HPDE6-E6E7 (cell line): ENCODE measurements around the gene ATG16L1.

ENCODE experiments used
- DNase-seq: peaks from one replicate; pipeline ENCODE4 v3.0.0; 2011; ENCODE audit warnings: missing footprints; ENCODE audit errors: extremely low spot score

Gene ATG16L1

DNA sequence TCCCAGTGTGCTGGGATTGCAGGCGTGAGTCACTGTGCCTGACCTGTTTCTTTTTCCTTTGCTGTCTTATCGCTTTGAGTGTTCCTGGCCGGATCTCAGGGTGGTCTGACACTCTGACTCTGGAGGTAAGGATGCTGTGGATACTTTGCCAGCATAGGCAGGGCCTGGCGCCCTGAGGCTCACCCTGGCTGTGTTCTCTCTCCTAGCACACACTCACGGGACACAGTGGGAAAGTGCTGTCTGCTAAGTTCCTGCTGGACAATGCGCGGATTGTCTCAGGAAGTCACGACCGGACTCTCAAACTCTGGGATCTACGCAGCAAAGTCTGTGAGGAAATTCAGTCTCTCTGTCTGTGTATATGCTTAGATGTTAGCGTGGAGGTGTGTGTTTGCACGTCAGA is 38.2 kb downstream of the ATG16L1 start:
- DNase-seq = no peak

DNA sequence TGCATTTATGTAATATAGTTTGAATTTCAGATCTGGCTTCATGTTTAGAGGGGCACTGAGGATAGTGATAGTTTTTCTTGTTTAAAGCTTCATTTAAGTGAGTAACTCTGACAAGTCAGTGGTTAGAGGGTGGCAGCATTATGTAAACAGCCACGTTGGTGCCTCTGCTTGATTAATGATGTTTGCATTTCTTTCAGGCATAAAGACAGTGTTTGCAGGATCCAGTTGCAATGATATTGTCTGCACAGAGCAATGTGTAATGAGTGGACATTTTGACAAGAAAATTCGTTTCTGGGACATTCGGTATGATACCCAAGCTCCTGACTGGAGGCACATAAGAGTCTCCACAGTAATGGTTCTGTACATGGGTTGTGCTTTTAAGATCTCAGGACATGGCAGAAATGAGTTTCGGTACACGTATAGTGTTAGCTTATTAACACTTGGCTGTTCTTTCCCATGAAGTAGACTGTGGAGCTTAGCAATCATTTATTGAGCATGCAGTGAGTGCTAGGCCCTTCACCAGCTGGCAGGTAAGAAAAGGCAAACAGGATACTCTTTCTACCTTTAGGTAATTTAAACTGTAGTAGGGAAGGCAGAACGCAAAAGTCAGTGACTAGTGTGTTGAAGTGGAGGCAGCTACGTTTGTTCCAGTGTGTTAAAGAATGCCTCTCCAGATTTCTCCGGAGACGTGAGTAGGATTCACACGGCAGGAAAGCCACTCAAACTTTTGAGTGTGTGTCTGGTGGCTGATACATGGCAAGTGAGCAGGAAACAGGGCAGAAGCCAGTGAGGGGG is 38.8 kb downstream of the ATG16L1 start:
- DNase-seq = no peak

DNA sequence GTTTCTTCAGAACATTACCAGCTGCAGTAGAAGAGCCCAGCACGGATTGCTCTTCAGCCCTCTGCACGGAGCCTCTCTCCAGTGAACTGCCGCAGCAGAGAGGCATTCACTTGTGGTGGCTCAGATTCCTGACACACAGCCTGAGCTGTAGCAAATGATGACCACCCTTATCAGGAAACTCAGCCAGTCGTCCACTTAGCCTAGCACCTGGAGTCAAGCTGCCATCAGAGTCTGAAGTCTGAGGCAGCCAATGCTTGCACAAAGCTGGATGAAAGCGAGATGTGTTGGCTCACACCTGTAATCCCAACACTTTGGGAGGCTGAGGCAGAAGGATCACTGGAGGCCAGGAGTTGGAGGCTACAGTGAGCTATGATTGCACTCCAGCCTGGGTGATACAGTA is 44.4 kb downstream of the ATG16L1 start:
- no peak for DNase-seq

DNA sequence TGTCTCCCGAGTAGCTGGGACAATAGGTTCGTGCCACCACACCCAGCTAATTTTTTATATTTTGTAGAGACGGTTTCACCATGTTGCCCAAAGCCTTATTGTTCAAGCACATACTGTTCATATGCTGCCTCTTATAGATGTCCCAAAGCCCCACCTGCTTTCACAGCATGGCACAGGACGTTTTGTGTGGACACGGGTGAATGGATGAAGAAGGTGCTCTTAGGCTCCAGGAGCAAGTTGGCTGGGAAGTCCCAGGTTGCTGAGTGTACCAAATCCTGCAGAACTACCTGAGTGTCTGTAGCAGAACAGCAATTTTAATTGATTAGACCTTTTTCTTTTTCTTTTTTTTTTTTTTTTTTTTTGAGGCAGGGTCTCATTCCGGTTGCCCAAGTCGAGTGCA is 45.6 kb downstream of the ATG16L1 start:
- no peak for DNase-seq

DNA sequence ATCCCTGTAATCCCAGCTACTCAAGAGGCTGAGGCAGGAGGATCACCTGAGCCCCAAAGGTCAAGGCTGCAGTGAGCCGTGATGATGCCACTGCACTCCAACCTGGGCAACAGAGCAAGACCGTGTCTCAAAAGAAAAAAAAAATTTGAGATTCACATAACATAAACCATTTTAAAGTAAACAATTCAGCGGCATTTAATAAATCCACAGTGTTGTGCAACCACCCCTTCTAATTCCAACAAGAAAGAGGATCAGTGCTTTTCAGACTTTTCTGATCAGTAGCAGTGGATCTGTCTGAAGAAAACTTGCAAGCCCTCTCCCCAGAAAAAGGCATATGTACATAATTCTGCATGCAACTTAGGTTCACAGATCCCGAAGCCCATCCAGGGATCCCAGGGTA is 48.9 kb downstream of the ATG16L1 start:
- no peak for DNase-seq

DNA sequence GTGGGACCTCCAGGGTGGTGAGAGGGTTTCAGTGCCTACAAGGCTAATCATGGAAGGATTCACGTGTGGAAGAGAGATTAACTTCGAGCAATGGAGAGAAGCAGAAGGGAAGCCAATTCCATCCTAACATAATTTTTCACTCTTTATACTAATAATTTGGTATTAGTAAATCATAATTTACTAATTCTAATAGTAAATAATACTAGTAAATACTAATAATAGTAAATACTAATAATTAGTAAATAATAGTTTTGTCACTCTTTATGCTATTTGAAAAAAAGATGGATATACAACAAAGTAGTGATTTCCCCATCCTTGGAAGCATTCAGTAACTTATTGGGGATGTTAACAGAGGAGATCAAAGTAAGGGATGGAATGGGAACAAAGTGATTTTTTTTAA is 49.8 kb downstream of the ATG16L1 start:
- DNase-seq = no peak

DNA sequence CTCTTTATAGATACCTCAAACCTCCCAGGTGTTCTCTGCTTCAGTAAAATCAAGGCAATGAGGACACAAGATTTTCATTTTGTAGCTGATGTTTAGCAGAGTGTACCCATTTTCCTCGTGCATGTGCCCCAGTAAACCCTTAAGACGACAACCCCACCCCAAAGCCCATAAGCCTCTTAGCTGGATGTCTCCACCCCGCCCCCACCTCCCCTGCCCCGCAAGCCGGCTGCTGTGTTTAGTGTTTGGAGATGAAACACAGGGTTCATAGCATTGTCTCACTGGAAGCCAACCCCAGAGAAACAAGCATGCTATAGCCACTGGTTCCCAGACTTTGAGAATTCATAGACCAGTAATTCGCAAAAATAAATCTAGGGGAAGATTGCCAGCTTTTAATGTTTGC is 50.3 kb downstream of the ATG16L1 start:
- no peak for DNase-seq

DNA sequence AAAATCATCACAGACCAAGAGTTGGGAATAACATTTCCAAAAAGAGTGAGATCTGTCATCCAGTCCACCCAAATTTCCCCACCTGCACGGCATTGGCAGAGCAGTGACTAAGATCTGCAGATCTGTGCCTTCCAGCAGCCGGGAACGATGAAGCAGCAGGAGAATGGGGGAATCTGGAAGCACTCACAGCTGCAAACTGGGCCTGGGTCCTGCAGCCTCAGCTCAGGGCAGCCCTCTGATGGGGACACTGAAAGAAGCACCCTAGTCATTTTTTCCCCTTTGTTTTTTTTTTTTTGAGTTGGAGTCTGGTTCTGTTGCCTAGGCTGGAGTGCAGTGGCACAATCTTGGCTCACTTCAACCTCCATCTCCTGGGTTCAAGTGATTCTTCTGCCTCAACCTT is 51.8 kb downstream of the ATG16L1 start:
- no peak for DNase-seq

DNA sequence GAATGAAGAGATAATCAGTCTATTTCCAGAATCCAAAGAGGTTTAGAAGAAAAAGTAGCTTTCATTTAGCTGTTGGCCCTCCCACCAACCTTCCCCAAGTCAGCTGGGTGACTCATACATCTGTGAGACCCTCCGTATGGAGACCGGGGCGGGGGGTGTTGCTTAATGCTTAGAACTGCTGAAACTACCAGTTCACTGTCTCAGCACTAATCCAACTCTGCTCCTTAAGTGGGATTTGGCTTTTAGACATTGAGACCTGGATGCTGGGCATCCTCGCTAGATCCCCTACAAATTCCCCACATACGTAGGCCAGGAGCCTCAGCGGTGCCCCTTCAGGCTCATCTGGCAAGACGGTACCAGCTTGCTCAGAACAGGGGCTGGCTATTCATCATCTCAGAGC is 56.1 kb downstream of the ATG16L1 start, which contains the start of gene SAG:
Gene SAG, plus strand, starts transcription at position 252 of the 400 bp plus-strand sequence. CDS start 1,374 bp downstream, outside the sequence.
- DNase-seq = no peak

DNA sequence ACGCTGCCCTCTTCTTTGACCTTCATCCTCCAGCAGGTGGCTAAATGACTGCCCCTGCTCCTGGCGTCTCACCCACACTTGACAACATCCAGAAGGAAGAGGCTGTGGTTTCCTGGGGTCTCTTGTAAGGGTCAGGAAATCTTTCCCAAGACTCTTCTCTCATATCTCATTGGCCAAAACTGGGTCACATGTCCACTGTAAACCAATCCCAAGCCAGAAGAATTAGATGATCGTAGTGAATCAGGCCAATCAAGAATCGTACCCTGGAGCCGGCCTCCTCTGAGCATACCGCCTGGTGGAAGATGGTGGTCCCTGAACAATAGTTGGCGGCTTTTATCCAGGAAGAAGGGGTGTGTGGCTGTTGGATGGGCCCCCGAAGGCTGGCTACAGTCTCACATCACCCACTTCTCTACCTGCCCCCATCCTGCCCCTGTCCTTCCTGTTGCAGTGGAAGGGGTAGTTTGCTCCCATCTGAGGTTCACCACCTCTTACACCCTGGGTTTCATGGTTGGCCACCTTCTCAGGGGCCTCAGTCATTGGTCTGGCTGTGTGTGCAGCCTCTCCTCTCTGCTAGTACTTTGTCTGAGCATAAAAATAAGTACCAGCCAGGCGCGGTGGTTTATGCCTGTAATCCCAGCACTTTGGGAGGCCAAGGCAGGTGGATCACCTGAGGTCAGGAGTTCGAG is 59.9 kb downstream of the ATG16L1 start:
- DNase-seq = no peak

DNA sequence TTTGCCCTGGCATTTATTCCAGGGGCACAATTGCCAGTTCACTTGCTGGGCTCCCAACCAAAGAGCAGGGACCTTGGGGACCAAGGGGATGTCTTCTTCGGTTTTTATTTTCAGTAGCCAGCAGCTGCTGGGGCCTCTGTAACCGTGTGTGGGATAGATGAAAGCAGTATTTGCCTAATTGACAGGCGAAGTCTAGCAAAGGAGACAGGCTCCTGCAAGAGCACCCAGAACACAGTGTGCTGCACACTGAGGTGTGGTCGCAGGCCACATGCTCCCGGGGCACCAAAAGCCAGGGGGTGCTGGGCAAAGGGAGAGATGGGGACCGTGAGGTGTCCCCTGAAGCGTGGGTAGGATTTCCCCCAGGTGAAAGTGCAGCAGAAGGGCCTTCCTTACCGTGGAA is 61.4 kb downstream of the ATG16L1 start:
- DNase-seq = no peak

DNA sequence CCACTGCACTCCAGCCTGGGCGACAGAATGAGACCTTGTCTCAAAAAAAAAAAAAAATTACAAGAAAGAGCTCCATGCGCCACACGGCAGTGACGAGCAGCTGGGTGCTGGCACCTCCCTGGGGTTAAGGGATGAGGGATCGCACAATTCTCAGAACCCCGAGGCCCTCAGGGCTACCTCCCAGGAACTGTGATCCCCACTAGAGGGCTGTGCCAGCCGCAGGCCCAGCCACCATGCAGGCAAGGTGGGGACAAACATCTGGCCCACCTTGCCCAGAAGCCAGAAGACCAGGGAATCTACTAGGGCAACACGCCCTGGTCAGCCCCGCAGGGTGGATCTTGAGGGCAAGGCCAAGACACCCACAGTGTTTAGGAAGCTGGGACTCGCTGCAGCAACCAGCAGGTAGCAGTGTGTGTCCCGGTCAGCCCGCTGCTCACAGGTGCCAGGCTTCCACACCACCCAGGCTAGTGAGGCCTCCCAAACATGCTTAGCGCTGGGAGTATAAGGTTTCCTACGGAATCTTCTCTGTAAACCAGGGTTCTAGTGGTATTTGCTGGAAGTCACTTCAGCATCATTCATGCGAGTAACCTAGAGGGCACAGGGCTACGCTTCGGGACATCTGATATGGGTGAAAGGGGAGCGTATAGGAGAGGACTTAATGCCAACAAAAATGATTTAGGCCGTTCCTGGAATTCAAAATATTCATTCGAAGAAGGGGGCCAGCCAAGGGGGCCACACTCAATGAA is 62.9 kb downstream of the ATG16L1 start:
- DNase-seq = no peak

DNA sequence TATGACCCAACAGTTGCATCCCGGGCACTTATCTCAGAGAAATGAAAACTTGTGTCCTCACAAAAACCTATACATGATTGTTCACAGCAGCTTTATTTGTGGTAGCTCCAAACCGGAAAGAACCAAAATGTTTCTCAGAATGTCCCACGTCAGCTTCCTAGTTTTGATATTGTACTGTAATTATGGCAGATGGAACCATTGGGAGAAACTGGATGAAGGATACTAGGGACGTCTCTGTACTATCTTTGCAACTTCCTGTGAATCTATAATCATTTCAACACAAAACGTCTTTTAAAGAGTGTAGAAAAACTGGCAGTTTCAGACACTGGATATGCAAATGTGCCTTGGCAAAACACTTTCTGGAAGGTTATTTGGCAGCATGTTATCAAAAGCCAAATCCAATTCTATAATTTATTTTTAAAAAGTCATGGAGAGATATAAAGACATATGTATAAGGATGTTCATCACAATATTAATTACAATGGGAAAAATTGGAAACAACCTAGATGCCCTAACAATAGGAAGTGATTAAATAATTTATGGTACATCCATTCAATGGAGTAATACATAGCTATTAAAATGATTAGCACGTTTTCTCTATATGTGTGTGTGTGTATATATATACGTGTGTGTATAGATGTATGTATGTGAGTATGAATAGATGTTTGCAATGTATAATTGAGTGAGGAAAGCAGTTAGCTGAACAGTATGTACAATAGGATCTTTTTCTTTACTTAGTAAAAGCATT is 65.9 kb downstream of the ATG16L1 start:
- no peak for DNase-seq

DNA sequence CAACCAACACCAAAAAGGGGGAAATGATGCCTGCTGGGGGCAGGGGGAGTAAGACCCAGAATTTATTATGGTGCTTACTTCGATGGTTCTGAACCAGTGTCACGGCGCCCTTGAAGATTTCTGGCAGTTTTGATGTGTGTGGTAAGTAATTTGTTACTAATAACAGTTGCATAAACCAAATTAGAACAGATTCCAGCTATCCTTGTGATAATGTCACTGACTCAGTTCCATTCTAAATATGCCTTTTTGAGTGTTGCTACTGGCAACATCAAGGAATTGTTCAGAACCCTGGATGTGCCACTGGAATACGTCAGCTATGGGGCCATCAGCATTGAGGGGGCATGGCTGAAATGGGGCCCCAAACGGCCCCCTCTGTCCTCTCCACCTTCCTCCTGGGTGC is 67.8 kb downstream of the ATG16L1 start:
- no peak for DNase-seq

DNA sequence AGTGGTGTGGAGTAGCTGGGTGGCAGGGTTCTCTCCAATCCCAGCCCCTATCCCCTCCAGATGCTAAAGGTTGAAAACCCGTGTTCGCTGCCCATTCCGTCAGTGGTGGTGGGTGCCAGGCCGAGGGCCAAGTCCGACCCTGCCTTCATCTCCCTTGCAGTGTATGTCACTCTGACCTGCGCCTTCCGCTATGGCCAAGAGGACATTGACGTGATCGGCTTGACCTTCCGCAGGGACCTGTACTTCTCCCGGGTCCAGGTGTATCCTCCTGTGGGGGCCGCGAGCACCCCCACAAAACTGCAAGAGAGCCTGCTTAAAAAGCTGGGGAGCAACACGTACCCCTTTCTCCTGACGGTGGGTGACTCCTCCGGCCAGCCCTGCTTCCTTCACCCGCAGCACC is 69.0 kb downstream of the ATG16L1 start:
- DNase-seq = no peak

DNA sequence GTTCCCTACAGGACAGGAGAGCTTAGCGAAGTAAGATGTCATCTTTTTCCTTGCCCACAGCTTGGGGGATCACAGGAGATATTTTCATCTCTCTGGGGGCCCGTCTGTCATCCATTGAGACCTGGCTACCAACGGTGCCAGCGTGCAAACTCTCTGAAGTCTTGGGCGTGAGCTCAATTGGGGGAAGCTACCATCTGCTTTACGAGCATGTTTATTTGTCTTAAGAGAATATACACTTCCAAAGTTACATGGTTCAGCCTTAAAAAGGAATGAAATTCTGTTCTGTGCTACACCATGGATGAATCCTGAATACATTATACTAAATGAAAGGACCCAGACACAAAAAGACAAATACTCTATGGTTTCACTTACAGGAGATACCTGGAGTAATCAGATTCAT is 69.7 kb downstream of the ATG16L1 start:
- no peak for DNase-seq

DNA sequence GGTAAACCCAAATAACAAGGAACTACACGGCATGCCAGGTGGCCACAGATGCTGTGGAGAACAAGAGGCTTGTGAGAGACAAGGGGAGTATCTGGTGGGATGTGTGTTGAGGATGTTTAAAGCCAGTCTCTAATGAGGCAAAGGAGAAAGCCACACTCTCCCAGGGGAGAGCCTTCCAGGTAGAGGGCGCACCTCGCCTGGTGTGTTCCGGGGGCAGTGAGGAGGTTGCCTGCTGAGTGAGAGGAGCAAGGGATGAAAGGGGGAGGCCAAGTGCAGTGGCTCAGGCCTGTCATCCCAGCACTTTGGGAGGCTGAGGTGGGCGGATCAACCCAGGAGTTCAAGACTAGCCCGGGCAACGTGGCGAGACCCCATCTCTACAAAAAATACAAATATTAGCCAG is 72.4 kb downstream of the ATG16L1 start:
- no peak for DNase-seq

DNA sequence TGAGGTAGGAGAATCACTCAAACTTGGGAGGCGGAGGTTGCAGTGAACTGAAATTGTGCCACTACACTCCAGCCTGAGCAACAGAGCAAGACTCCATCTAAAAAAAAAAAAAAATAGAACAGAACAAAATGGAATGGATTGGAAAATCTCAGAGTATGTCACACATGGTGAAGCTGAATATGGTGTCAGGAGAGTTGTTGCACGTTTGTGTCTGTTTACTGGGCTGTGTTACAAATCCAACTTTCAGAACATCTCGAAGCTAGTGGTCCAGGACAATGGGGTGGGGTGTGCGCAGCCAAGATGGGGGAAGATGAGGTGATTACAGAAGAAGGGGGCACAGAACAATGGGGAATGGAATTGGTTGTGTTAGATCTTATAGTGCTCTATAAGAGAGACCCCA is 73.8 kb downstream of the ATG16L1 start:
- DNase-seq = no peak

DNA sequence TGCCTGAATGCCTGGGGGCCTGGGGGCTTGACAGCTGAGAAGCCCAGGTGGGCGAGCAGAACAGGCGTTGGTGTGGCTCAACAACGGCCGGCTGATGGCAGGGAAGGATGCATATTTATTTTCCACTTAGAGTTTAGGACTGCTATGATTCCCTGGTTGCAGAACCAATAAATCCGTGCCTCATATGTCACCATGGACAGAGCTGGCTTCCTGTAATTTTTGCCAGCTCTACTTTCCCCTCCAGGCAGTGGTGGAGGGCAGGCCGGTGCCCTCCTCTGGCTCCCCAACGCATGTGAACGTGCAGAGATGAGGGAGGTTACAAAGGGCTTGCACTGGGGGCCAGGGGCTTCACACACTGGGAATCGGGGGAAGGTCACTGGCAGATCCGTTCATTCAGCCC is 74.3 kb downstream of the ATG16L1 start:
- no peak for DNase-seq

DNA sequence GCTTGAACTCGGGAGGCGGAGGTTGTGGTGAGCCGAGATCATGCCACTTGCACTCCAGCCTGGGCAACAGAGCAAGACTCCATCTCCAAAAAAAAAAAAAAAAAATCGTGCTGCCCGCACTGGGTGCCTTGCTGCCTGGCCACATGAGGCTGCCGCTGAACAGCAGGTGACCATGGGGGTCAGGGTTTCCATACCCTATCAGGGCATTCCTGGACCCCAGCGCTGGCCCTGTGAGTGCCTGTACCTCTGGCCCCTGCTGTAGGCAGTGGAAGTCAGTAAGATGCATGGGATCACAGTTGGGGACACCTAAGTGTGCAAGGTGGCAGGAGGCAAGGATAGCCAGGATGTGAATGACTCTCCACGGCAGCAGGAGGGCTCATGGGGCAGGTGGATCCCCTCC is 75.0 kb downstream of the ATG16L1 start:
- no peak for DNase-seq

DNA sequence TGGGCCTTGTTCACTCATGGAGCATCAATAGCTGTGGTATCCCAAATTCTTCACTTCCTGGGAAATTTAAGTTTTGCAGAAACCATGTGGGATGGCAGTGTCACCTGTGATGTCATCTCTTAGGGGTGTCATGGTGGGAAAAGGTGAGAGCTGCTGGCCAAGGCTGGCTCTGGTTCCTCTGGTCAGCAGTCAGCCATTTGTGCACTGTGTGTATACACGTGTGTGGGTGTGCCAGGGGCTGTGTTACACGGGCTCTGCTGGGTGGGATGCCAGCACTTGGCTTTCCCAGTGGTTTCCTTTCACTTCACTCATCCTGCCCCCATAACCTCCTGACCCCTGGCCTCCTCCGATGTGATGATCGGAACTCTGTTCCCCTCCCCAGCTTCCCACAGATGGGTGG is 77.4 kb downstream of the ATG16L1 start:
- DNase-seq = no peak
